Hepatocyte (in vitro differentiated cells): Measurements from ENCODE around the gene C5orf63. TPM values are rescaled to one million over a fixed set of nuclear protein-coding genes. Genes with fewer than 3 reads are reported as not detected.

Experiments used
- DNase-seq: peaks from one replicate; pipeline ENCODE4 v3.0.0-alpha.2; 2016; ENCODE audit warnings: low spot score
- H2AFZ ChIP-seq: fragments of 200-600 bp; sonication (generic); 2 replicates; pipeline ENCODE4 v1.6.0; 2016; ENCODE audit warnings: antibody characterized with exemption, mild to moderate bottlenecking
- H3K27ac ChIP-seq: fragments of 200-600 bp; sonication (generic); 2 replicates; pipeline ENCODE4 v1.5.1; 2016; ENCODE audit warnings: mild to moderate bottlenecking
- H3K27me3 ChIP-seq: fragments of 200-600 bp; sonication (generic); 2 replicates; pipeline ENCODE4 v1.6.1; 2016
- H3K36me3 ChIP-seq: fragments of 200-600 bp; sonication (generic); replicated peaks from 2 replicates; pipeline ENCODE4 v1.5.1; 2016; ENCODE audit warnings: low read depth; ENCODE audit not compliant: insufficient read depth
- H3K4me1 ChIP-seq: fragments of 200-600 bp; sonication (generic); 2 replicates; pipeline ENCODE4 v1.5.1; 2016; ENCODE audit warnings: mild to moderate bottlenecking, moderate library complexity; ENCODE audit not compliant: insufficient read depth
- H3K4me2 ChIP-seq: fragments of 200-600 bp; sonication (generic); 2 replicates; pipeline ENCODE4 v1.6.0; 2016
- H3K4me3 ChIP-seq: fragments of 200-600 bp; sonication (generic); 2 replicates; pipeline ENCODE4 v1.5.1; 2016; ENCODE audit warnings: mild to moderate bottlenecking
- H3K79me2 ChIP-seq: fragments of 200-600 bp; sonication (generic); 2 replicates; pipeline ENCODE4 v1.6.0; 2017; ENCODE audit warnings: mild to moderate bottlenecking
- H3K9me2 ChIP-seq: fragments of 200-600 bp; sonication (generic); replicated peaks from 2 replicates; pipeline ENCODE4 v1.6.0; 2017; ENCODE audit warnings: mild to moderate bottlenecking; ENCODE audit not compliant: insufficient read depth
- H3K9me3 ChIP-seq: fragments of 200-600 bp; sonication (generic); 2 replicates; pipeline ENCODE4 v1.5.1; 2016; ENCODE audit warnings: low read depth, mild to moderate bottlenecking
- H4K20me1 ChIP-seq: fragments of 200-600 bp; sonication (generic); 2 replicates; pipeline ENCODE4 v1.6.0; 2016; ENCODE audit warnings: mild to moderate bottlenecking; ENCODE audit not compliant: insufficient read depth, poor library complexity, severe bottlenecking
- EZH2 ChIP-seq: fragments of 200-600 bp; sonication (generic); IDR thresholded peaks from 2 replicates; pipeline ENCODE4 v1.6.1; 2016; ENCODE audit warnings: antibody characterized with exemption, mild to moderate bottlenecking, borderline replicate concordance
- EZH2phosphoT487 ChIP-seq: fragments of 200-600 bp; sonication (generic); IDR thresholded peaks from one replicate; pipeline ENCODE4 v1.6.1; 2018; ENCODE audit warnings: antibody characterized with exemption, mild to moderate bottlenecking, low read depth, moderate library complexity; ENCODE audit not compliant: unreplicated experiment, severe bottlenecking
- WGBS: methylation state at CpG from one replicate; pipeline ENCODE4 v1.1.6; 2016; ENCODE audit warnings: low lambda C conversion rate; ENCODE audit errors: missing lambda C conversion rate; 5-methylcytosine and 5-hydroxymethylcytosine counted together
- polyA plus RNA-seq: library from polyadenylated mRNA; unstranded; fragments of >200 nt; fragmentation: Nextera tagmentation; extraction: Ambion mirVana; gene quantifications from 2 replicates; pipeline ENCODE4 v1.2.1, GENCODE V29; 2016
- total RNA-seq: library from RNA; depleted of rRNA; stranded (reverse); fragments of >200 nt; gene quantifications from 2 replicates; pipeline ENCODE4 v1.2.3, GENCODE V29; 2014
- TF ChIP-seq, protein P1 (sequence below): fragments of 200-600 bp; sonication (generic); IDR thresholded peaks from 2 replicates; pipeline ENCODE4 v1.5.1; 2016; ENCODE audit warnings: antibody characterized with exemption, mild to moderate bottlenecking; ENCODE audit not compliant: poor library complexity

The C5orf63 gene
- total and polyA plus RNA-seq, 2 experiments from 2014 or later, result 0.23 to 1.7 TPM

DNA sequence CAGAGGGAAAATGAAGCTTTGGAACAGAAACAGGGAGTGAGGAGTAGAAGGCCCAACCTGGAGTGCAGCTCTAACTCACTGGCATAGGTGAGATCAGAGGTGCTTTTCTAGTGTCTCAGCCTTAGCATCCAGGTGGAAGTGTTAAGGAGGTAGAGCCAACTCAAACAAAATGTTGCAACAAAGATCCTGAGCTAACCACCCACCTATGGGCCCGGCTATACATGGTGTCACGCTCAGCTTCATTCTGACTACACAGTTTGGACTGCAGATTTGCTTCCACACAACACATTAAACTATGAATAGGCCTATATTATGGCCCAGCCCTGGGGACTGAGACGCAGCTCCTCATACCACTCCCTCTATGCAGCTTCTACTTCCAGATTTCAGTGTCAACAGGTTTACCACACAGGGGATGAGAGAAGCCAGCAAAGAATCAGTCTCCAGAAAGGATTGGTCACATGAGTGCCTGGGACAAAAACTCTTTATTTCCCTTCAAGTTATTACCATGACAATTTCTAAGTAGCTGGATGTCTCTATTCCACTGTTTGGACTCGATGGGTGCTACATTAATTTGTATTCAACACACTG lies 9.0 kb downstream of the C5orf63 start:
- WGBS, result 91% methylated on average over 4 of the region's 4 CpGs

GRCh38 chr5:127063257-127063913 lies 9.9 kb downstream of the C5orf63 start:
- H3K4me3 ChIP-seq, result no peak overlapping the region
- WGBS, result 76% methylated on average over 2 of the region's 2 CpGs

More for the DNA sequence above, 9.0 kb downstream of the C5orf63 start:
- Histone ChIP-seq H3K27me3 (no peaks in the 10 kb centered on the region), H4K20me1 (no peaks in the 10 kb centered on the region), H3K4me2 (no peak overlapping the region), H2AFZ (no peak overlapping the region), H3K36me3 (no peaks in the 10 kb centered on the region), H3K9me2 (no peaks in the 10 kb centered on the region), H3K27ac (no peak overlapping the region), H3K4me3 (no peak overlapping the region), H3K79me2 (no peaks in the 10 kb centered on the region), H3K9me3 (no peaks in the 10 kb centered on the region), H3K4me1 (no peaks in the 10 kb centered on the region)
- no peak for DNase-seq
- TF ChIP-seq EZH2phosphoT487 (no peak), EZH2 (no peak)
- TF ChIP-seq, protein P1, sequence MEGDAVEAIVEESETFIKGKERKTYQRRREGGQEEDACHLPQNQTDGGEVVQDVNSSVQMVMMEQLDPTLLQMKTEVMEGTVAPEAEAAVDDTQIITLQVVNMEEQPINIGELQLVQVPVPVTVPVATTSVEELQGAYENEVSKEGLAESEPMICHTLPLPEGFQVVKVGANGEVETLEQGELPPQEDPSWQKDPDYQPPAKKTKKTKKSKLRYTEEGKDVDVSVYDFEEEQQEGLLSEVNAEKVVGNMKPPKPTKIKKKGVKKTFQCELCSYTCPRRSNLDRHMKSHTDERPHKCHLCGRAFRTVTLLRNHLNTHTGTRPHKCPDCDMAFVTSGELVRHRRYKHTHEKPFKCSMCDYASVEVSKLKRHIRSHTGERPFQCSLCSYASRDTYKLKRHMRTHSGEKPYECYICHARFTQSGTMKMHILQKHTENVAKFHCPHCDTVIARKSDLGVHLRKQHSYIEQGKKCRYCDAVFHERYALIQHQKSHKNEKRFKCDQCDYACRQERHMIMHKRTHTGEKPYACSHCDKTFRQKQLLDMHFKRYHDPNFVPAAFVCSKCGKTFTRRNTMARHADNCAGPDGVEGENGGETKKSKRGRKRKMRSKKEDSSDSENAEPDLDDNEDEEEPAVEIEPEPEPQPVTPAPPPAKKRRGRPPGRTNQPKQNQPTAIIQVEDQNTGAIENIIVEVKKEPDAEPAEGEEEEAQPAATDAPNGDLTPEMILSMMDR, result no peak

GRCh38 chr5:127061956-127062355 lies 11.3 kb downstream of the C5orf63 start:
- no peak for DNase-seq
- H2AFZ ChIP-seq, result no peak overlapping the region
- no peaks in the 10 kb centered on the region for H3K9me3 ChIP-seq
- no peaks in the 10 kb centered on the region for H3K79me2 ChIP-seq
- no peak for TF ChIP-seq EZH2
- 10% methylated on average over 1 of the region's 1 CpG for WGBS
- H3K27me3 ChIP-seq, result no peaks in the 10 kb centered on the region
- H3K9me2 ChIP-seq, result no peaks in the 10 kb centered on the region
- H3K36me3 ChIP-seq, result no peaks in the 10 kb centered on the region
- no peaks in the 10 kb centered on the region for H3K4me1 ChIP-seq
- no peak overlapping the region for H3K4me2 ChIP-seq
- no peaks in the 10 kb centered on the region for H4K20me1 ChIP-seq
- H3K27ac ChIP-seq, result peak overlapping the region; percentile 17
- H3K4me3 ChIP-seq, result no peak overlapping the region

More at GRCh38 chr5:127063257-127063913, 9.9 kb downstream of the C5orf63 start:
- H3K79me2 ChIP-seq, result no peaks in the 10 kb centered on the region
- no peaks in the 10 kb centered on the region for H3K36me3 ChIP-seq
- H3K4me1 ChIP-seq, result no peaks in the 10 kb centered on the region
- no peaks in the 10 kb centered on the region for H3K9me3 ChIP-seq
- no peaks in the 10 kb centered on the region for H3K9me2 ChIP-seq
- no peak overlapping the region for H2AFZ ChIP-seq
- no peak for TF ChIP-seq EZH2phosphoT487
- TF ChIP-seq EZH2, result no peak
- TF ChIP-seq, protein P1, result no peak
- no peak overlapping the region for H3K27ac ChIP-seq
- no peak for DNase-seq
- H3K27me3 ChIP-seq, result no peaks in the 10 kb centered on the region
- no peak overlapping the region for H3K4me2 ChIP-seq
- H4K20me1 ChIP-seq, result no peaks in the 10 kb centered on the region

- no peaks in the 10 kb centered on the region for H3K79me2 ChIP-seq
- H3K9me2 ChIP-seq, result no peaks in the 10 kb centered on the region
- H3K4me3 ChIP-seq, result no peak overlapping the region
- no peak overlapping the region for H2AFZ ChIP-seq
- WGBS, result 80% methylated on average over 1 of the region's 1 CpG
- no peaks in the 10 kb centered on the region for H3K4me1 ChIP-seq
- H3K36me3 ChIP-seq, result no peaks in the 10 kb centered on the region
- DNase-seq, result no peak
- peak overlapping the region; percentile 17 for H3K27ac ChIP-seq
- no peaks in the 10 kb centered on the region for H3K27me3 ChIP-seq
- H3K4me2 ChIP-seq, result no peak overlapping the region
- H3K9me3 ChIP-seq, result no peaks in the 10 kb centered on the region
- H4K20me1 ChIP-seq, result no peaks in the 10 kb centered on the region
- no peak for TF ChIP-seq EZH2phosphoT487
- TF ChIP-seq EZH2, result no peak
- TF ChIP-seq, protein P1, result no peak
These were observed 11.8 kb downstream of the C5orf63 start for GRCh38 chr5:127061537-127061936.
